Activated CD4-positive, alpha-beta memory T cell treated with anti-CD3 and anti-CD28 coated beads, Interleukin-2, amount 10 ng/mL, durations not matched to agents 7 days and 5 days (primary cell): ENCODE results near the gene CLMP. TPM values are rescaled to one million over a fixed set of nuclear protein-coding genes. Genes with fewer than 3 reads are reported as not detected.
"Not testable (repeated sequence)": the region's sequence is repeated elsewhere in the genome, so short reads cannot be mapped to it uniquely, and the experiment has no call there.

Experiments
- CTCF ChIA-PET: fragments of 350-600 bp; sonication (Branson Sonifier 250); formaldehyde crosslinking; loops from one replicate; lab custom pipeline; 2021; ENCODE audit warnings: antibody characterized with exemption, inconsistent platforms; lab: Charles Lee
- POLR2A ChIA-PET: fragments of 350-600 bp; sonication (Branson Sonifier 250); formaldehyde crosslinking; loops from one replicate; lab custom pipeline; 2021; ENCODE audit warnings: antibody characterized with exemption; lab: Charles Lee
- DNase-seq: peaks from one replicate; pipeline ENCODE4 v3.0.0-alpha.2; 2020
- H3K27ac Mint-ChIP-seq: one replicate; pipeline ENCODE4 v1.8.0; 2021; ENCODE audit warnings: mild to moderate bottlenecking, mixed read lengths
- H3K27me3 Mint-ChIP-seq: one replicate; pipeline ENCODE4 v1.8.0; 2021; ENCODE audit warnings: mixed read lengths
- H3K36me3 Mint-ChIP-seq: one replicate; pipeline ENCODE4 v1.8.0; 2021; ENCODE audit warnings: low read depth, mixed read lengths
- H3K4me1 Mint-ChIP-seq: one replicate; pipeline ENCODE4 v1.8.0; 2021; ENCODE audit warnings: mixed read lengths
- H3K4me3 Mint-ChIP-seq: one replicate; pipeline ENCODE4 v1.8.0; 2021; ENCODE audit warnings: mild to moderate bottlenecking, mixed read lengths
- H3K9me3 Mint-ChIP-seq: one replicate; pipeline ENCODE4 v1.8.0; 2021; ENCODE audit warnings: mixed read lengths
- total RNA-seq, 2 experiments: library from RNA; stranded (reverse); gene quantifications; one replicate each; pipeline ENCODE4 v1.2.3, GENCODE V29; 2021

The CLMP gene
- total RNA-seq, 2 experiments from 2014 or later = 0.75 to 0.81 TPM

DNA sequence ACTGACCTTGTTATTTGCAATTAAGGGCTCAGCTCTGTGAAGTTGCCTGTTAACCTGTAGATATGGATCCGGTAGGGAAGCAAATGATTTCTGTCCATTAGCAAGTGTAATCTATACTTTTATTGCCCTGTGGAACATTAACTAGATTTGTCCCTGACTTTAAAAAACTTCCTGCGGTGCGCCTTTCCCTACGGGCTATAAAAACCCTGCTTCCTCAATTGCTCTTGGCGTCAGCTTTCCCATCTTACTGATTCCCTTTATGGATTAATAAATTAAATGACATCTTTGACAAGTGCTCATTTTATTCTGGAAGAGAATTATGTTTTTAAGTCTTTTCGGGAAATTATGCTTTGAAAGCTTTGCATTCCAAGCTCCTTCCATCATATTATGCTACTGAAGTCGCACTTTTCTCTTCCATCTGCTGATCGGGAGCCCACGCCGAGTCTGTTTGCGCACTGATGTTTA lies 18.3 kb upstream of the CLMP start:
- Mint-ChIP-seq H3K27me3 (peaks cover 45% of the 10 kb centered on the region), H3K27ac (no peak overlapping the region), H3K9me3 (no peaks in the 10 kb centered on the region), H3K4me3 (no peak overlapping the region), H3K4me1 (no peaks in the 10 kb centered on the region), H3K36me3 (no peaks in the 10 kb centered on the region)
- ChIA-PET POLR2A (no interaction called here), CTCF (interaction anchor here (1.7 to 2.3 kb wide), 2 partner anchors 34 to 101 kb away, joined by 4 to 6 read pairs; no protein-coding TSS in a partner anchor)
- no peak for DNase-seq

DNA sequence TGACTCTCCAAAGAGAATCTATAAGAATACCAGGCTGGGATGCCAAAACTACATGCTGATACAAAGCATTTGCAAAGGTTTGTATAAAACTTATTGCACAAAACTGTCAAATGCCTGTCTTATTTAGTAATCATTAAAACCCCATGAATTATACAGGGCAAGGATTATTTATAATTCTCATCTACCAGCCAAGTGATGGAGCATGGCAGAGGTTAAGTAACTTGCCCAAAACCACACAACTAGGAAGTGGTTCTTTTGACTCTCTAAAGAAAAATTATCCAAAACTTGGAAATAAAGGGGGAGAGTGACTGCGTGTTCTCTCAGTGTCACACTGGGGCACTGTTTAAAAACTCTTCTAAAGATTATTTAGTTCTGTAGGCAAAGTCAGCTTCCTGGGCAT lies 17.4 kb upstream of the CLMP start:
- Mint-ChIP-seq H3K27ac (no peak overlapping the region), H3K27me3 (peaks cover 52% of the 10 kb centered on the region), H3K36me3 (no peaks in the 10 kb centered on the region), H3K4me3 (no peak overlapping the region), H3K4me1 (no peaks in the 10 kb centered on the region), H3K9me3 (no peaks in the 10 kb centered on the region)
- CTCF ChIA-PET = interaction anchor here (1.2 to 2.3 kb wide), 3 partner anchors 10 to 100 kb away, joined by 3 to 6 read pairs (median 4); no protein-coding TSS in a partner anchor
- no peak for DNase-seq
- POLR2A ChIA-PET = no interaction called here

DNA sequence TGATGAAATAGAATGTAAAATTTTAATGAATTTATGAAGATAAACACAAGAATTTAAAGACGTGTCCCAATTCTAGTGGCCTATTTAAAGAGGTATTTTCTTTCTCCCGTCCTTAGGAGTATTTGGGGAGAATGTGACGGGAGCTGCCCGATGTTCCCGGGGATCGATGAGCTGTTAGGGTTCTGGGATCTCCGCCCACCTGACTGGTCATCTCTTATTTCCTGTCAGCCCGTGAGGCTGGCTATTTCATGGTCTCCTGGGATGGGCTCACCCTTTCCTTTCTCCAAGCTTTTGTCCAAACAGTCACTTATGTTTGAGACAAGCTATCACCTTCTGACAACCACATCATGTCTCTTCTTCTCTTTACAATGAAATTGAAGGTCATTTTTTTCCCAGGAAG lies 16.9 kb upstream of the CLMP start:
- Mint-ChIP-seq H3K9me3 (no peaks in the 10 kb centered on the region), H3K27ac (no peak overlapping the region), H3K36me3 (no peaks in the 10 kb centered on the region), H3K27me3 (peaks cover 56% of the 10 kb centered on the region), H3K4me1 (no peaks in the 10 kb centered on the region), H3K4me3 (no peak overlapping the region)
- no peak for DNase-seq
- ChIA-PET POLR2A (no interaction called here), CTCF (interaction anchor here (1.2 to 2.3 kb wide), 3 partner anchors 10 to 100 kb away, joined by 3 to 6 read pairs (median 4); no protein-coding TSS in a partner anchor)

DNA sequence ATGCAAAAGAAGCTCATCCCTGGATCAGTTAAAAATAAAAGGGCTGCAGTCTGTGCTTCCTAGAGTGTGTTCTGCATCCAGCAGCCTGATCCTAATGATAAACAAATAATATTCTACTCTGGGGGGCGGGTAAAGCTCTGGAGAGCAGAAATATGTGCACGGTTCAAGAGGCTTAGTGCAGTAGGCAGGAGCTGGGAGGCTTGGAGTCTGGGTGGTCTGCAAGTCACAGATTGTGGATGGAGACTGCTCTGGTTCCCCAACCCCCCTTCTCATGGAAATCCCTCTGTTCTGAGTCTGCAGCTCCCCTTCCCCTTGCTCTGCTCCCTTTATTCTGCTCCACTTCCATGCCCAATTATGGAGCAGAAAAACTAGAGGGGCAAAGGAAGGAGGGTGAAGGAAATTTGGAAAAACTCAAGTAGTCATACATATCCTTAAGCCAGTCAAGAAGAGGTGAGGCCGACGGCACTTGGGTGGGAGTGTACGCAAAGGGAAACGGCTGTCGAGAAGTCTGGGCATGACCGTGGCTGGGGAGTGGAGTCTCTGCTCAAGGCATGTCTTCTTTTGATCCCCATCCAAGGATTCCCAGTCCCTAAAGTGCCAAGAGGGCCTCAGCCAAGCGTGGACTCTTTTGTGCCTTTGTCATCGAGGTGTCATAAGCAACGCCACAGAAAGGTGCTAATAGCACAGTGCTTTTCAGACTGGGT lies 16.3 kb upstream of the CLMP start:
- Mint-ChIP-seq H3K27ac (no peak overlapping the region), H3K9me3 (no peaks in the 10 kb centered on the region), H3K27me3 (peaks cover 57% of the 10 kb centered on the region), H3K4me3 (no peak overlapping the region), H3K4me1 (no peaks in the 10 kb centered on the region), H3K36me3 (no peaks in the 10 kb centered on the region)
- ChIA-PET CTCF (interaction anchor here (2.3 kb wide), 1 partner anchor 36 kb away, joined by 6 read pairs; no protein-coding TSS in a partner anchor), POLR2A (no interaction called here)
- no peak for DNase-seq

DNA sequence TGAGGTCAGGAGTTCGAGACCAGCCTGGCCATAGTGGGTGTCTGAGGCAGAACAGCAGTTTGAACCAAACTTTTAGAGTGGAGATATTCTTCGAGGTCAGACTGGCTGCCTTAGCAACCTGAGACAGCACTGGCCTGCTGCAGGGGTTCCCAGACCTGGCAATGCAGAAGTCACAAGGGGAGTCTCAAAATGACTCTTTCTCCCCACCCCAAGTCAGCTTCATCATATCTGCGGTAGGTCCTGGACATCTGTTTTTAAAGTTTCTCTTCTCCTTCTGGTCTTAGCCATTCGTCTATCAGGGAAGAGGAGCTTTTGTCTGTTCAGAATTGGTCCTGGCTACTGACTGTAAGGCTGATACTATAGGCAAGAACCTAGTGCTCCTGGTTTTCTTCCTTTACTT lies 14.5 kb upstream of the CLMP start:
- Mint-ChIP-seq H3K36me3 (no peaks in the 10 kb centered on the region), H3K27ac (no peak overlapping the region), H3K4me1 (no peaks in the 10 kb centered on the region), H3K27me3 (peaks cover 58% of the 10 kb centered on the region), H3K4me3 (no peak overlapping the region), H3K9me3 (no peaks in the 10 kb centered on the region)
- ChIA-PET CTCF (no interaction called here), POLR2A (no interaction called here)
- no peak for DNase-seq

DNA sequence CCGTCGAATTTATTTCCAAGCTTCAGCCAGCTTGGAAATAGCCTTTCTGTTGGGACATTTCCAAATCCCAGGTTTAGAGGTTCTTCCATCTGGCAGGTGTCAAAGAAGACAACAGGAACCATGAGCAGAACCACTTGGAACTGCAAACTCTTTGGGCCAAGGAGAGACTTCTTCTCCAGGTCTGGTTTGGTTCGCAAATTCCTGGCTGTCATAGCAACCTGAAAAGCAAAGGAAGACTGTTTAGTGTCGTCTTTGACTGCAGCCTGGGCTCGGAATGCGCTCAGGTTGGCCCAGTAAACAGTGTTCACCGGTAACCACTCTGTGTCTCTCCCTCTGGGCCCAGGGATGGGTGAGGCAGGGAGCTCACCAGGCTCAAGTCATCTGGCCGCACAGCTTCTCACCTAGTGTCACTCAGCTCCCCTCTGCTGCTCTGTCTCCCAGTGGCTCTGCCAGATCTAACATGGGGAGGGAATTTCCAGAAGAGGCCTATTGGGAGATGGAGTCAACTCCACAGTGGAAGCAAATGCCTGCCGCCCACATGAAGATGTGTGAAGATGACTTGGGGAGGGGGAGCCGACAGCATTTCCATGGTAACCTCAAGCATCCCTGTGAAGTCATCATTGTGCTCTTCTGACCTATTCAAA lies 11.9 kb upstream of the CLMP start:
- CTCF ChIA-PET = interaction anchor here (0.6 to 0.9 kb wide), 2 partner anchors 40 to 158 kb away, joined by 4 read pairs; no protein-coding TSS in a partner anchor
- H3K36me3 Mint-ChIP-seq = no peaks in the 10 kb centered on the region
- H3K4me1 Mint-ChIP-seq = no peaks in the 10 kb centered on the region
- no peak overlapping the region for H3K27ac Mint-ChIP-seq
- peaks cover 52% of the 10 kb centered on the region for H3K27me3 Mint-ChIP-seq
- POLR2A ChIA-PET = no interaction called here
- H3K9me3 Mint-ChIP-seq = no peaks in the 10 kb centered on the region
- DNase-seq = no peak
- no peak overlapping the region for H3K4me3 Mint-ChIP-seq

DNA sequence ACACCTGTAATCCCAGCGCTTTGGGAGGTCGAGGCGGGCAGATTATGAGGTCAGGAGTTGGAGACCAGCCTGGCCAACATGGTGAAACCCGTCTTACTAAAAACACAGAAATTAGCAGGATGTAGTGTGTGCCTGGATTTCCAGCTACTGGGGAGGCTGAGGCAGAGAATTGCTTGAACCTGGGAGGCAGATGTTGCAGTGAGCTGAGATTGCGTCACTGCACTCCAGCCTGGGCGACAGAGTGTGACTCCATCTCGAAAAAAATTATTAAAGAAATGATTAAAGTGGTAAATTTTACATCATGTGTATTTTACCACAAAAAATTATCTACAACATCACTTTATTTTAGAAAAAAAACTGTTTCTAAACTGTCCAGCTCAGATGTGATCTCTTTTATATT lies 11.0 kb upstream of the CLMP start:
- DNase-seq, H3K9me3 Mint-ChIP-seq, H3K4me3 Mint-ChIP-seq, H3K27ac Mint-ChIP-seq, H3K36me3 Mint-ChIP-seq, H3K4me1 Mint-ChIP-seq, POLR2A ChIA-PET: not testable (repeated sequence)
- CTCF ChIA-PET = interaction anchor here (0.6 to 0.9 kb wide), 2 partner anchors 41 to 157 kb away, joined by 4 read pairs; no protein-coding TSS in a partner anchor
- H3K27me3 Mint-ChIP-seq = peaks cover 50% of the 10 kb centered on the region

DNA sequence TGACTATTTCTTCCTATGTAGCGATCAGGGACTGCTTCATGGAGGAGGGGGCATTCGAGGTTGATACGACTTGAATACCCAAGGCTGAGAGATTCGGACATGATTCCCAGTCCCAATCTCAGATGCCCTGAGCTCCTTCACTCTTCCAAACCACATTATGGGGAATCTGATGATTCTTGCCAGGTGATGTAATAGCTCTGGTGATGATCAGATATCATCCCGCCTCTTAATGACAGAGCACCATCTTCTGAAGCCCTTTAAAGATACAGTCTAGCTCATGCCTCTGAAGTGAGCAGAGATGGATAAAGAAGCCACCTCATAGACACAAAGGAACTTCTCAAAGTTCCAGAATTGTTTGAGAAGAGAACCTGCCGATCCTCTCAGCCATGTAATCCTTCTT lies 8.9 kb upstream of the CLMP start:
- POLR2A ChIA-PET = no interaction called here

DNA sequence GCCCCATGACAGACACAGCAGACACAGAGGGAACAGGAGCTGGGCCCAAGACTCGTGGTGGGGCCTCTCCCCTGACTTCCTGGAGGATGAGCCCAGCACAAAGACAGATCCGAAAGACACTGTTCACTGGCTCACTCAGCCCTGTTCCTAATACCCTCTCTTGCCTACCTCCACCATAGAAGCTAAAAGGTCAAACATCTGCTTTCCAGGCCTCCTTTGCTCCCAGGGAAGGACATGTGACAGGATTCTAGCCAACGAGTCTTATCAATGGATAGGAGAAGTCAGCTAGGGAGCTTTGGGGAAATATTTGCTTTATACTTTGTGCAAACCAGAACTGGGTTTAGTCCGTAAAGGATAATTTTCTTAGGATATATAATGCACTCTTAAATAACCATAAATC lies 8.4 kb upstream of the CLMP start:
- no peak overlapping the region for H3K27ac Mint-ChIP-seq
- H3K4me1 Mint-ChIP-seq = no peaks in the 10 kb centered on the region
- peaks cover 49% of the 10 kb centered on the region for H3K27me3 Mint-ChIP-seq
- no peak overlapping the region for H3K4me3 Mint-ChIP-seq
- CTCF ChIA-PET = interaction anchor here (0.9 kb wide), 1 partner anchor 44 kb away, joined by 3 read pairs; no protein-coding TSS in a partner anchor
- H3K9me3 Mint-ChIP-seq = no peaks in the 10 kb centered on the region
- DNase-seq = no peak
- no peaks in the 10 kb centered on the region for H3K36me3 Mint-ChIP-seq
- POLR2A ChIA-PET = no interaction called here

More for the DNA sequence above, 8.9 kb upstream of the CLMP start:
- no peak overlapping the region for H3K27ac Mint-ChIP-seq
- peaks cover 49% of the 10 kb centered on the region for H3K27me3 Mint-ChIP-seq
- H3K36me3 Mint-ChIP-seq = no peaks in the 10 kb centered on the region
- H3K4me1 Mint-ChIP-seq = no peaks in the 10 kb centered on the region
- CTCF ChIA-PET = interaction anchor here (0.9 kb wide), 1 partner anchor 43 kb away, joined by 3 read pairs; no protein-coding TSS in a partner anchor
- DNase-seq = no peak
- H3K9me3 Mint-ChIP-seq = no peaks in the 10 kb centered on the region
- H3K4me3 Mint-ChIP-seq = no peak overlapping the region

DNA sequence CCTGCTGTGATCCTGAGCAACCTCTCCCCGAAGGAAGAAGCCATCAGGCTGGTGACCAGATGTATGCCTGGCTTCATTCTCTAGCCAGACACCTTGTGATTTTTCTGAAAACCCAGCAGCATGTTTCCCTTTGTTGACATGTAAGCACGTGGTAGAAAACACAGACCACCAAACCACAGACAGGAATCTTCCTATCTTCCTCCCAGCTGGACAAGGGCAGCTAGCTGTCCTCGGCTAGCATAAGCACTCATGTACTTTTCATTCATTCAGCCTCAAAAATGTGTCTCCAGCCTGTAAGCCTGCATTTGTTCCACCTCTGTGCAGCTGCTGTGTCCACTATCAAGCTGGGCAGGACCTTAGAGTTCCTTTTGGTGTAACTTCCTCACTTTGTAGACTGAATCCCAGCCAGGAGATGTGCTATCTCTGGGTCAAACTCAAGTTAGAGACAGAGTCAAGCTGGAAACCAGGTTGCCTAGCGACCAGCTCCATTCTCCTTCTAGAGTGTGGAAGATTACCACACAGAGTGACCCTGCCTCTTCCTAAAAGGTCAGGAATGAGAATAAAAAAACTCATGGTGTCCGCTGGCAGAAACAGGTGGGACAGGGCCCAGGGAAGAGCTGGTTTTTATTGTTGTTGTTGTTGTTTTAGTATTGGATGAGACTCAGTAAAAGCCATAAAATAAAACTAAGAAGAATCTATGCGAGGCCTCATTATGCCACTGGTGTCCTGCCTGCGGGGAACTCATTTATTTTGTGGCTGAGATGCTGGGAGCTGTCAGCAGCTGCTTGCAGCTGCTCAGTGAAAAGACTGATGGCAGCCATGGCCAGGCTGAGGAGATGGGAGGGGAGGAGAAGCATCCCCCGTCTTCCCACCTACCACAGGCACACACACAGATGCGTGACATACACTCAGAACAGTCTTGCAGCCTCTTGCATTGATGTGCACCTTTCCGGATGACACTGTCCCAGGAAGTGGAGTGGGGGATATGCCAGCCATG lies 7.4 kb upstream of the CLMP start:
- no peaks in the 10 kb centered on the region for H3K4me1 Mint-ChIP-seq
- peaks cover 51% of the 10 kb centered on the region for H3K27me3 Mint-ChIP-seq
- ChIA-PET POLR2A (no interaction called here), CTCF (interaction anchor here (1.5 kb wide), 1 partner anchor 10 kb away, joined by 3 read pairs; no protein-coding TSS in a partner anchor)
- no peak overlapping the region for H3K27ac Mint-ChIP-seq
- no peak overlapping the region for H3K4me3 Mint-ChIP-seq
- no peaks in the 10 kb centered on the region for H3K36me3 Mint-ChIP-seq
- DNase-seq = no peak
- H3K9me3 Mint-ChIP-seq = no peaks in the 10 kb centered on the region

DNA sequence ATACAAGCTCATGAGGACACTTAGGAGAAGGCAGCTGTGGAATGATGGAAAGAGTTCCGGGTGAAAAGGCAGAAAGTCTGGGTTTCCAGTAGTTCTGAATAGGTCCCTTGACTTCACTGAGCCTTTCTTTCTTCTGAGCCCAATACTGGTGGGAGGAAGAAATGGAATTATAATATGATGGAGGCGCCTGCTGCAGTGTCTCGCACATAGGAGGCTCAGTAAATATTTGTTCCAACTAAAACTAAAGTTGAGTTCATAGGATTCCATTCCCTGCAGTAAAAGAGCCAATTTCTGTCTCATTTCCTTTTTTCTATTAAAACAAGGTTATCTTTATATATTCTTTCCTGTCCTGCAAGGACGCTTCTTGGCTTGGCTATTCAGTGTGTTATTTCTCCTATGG lies 5.2 kb upstream of the CLMP start:
- Mint-ChIP-seq H3K36me3 (no peaks in the 10 kb centered on the region), H3K9me3 (no peaks in the 10 kb centered on the region), H3K27ac (no peak overlapping the region), H3K4me1 (peaks cover 6% of the 10 kb centered on the region), H3K4me3 (no peak overlapping the region), H3K27me3 (peaks cover 57% of the 10 kb centered on the region)
- ChIA-PET CTCF (no interaction called here), POLR2A (no interaction called here)
- no peak for DNase-seq

DNA sequence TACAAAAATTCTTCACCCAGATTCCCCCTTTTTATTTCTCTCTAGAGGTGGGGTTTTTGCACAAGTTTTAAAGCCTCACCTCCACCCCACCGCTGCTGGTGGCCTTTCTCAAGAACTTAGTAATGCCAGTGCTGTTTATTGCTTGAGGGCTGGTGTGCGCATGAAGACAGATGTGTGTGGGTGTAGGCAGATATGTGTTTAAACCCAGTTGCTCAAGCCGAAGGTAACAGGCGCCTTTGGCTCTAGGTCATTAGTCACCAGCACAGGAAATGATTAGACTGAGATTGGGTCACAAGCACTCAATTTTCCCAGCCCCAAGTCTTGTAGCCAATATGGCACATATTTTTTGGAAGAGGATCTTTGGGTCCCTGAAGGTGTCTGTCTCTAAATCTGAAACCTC lies 2.7 kb upstream of the CLMP start:
- Mint-ChIP-seq H3K4me3 (no peak overlapping the region), H3K4me1 (peaks cover 9% of the 10 kb centered on the region), H3K27me3 (peaks cover 72% of the 10 kb centered on the region), H3K27ac (no peak overlapping the region), H3K36me3 (no peaks in the 10 kb centered on the region), H3K9me3 (no peaks in the 10 kb centered on the region)
- ChIA-PET POLR2A (no interaction called here), CTCF (no interaction called here)
- DNase-seq = no peak
